ENCODE results near the gene FBXO41. TPM values are rescaled to one million over a fixed set of nuclear protein-coding genes. Genes with fewer than 3 reads are reported as not detected.

Gene FBXO41
- total and polyA plus RNA-seq, 9 of the 15 experiments (the other 6 are each of a cell fraction or from before 2014, with no cell fraction given), result 0.21 to 8.2 (median 3.5) TPM

GRCh38 chr2:73233154-73233931 is 50.9 kb downstream of the FBXO41 start, which contains the start of gene PRADC1 (continued):
- TF ChIP-seq ZNF398 (CRISPR knock-in tag; IDR thresholded peaks at IDR 0.05), result no peak
- no peak for TF ChIP-seq PCBP1 (IDR thresholded peaks at IDR 0.05; ENCODE audit: low read depth, low read length, poor library complexity, severe bottlenecking)
- no peak for TF ChIP-seq PCBP2 (IDR thresholded peaks at IDR 0.05; ENCODE audit: low read depth, low read length, poor library complexity, severe bottlenecking)
- TF ChIP-seq SMC3 (conservative IDR thresholded peaks at IDR 0.05; ENCODE audit: insufficient read depth, low read depth, low read length), result no peak
- no peak for TF ChIP-seq STAG1 (CRISPR knock-in tag; IDR thresholded peaks at IDR 0.05; ENCODE audit: borderline replicate concordance)
- no peak for TF ChIP-seq ELF2 (CRISPR knock-in tag; IDR thresholded peaks at IDR 0.05)
- no peak for TF ChIP-seq C11orf30 (IDR thresholded peaks at IDR 0.05; ENCODE audit: low read depth)
- no peak for TF ChIP-seq ZBED1 (IDR thresholded peaks at IDR 0.05)
- peak; percentile 77 for TF ChIP-seq RNF2 (IDR thresholded peaks at IDR 0.05)
- no peak for TF ChIP-seq IRF1 (CRISPR knock-in tag; IDR thresholded peaks at IDR 0.05; ENCODE audit: borderline replicate concordance)
- no peak for TF ChIP-seq NR3C1 (CRISPR knock-in tag; IDR thresholded peaks at IDR 0.05)
- no peak for TF ChIP-seq MTA2 (IDR thresholded peaks at IDR 0.05; ENCODE audit: low read depth)
- no peak for TF ChIP-seq TARDBP (IDR thresholded peaks at IDR 0.05)
- no peak for TF ChIP-seq ZBTB12 (CRISPR knock-in tag; IDR thresholded peaks at IDR 0.05)
- no peak for TF ChIP-seq RREB1 (CRISPR knock-in tag; IDR thresholded peaks at IDR 0.05)
- TF ChIP-seq GTF2B (IDR thresholded peaks at IDR 0.05; ENCODE audit: extremely low read depth, insufficient read length), result no peak
